Activated T-helper 2 cell treated with anti-CD3 and anti-CD28 coated beads, Interferon-gamma antibody, Interleukin-2, Interleukin-4, amounts not matched to agents 10 μg/mL and 5 μg/mL and 100 μg/mL, durations not matched to agents 14 hours and 24 hours and 36 hours (primary cell): ENCODE measurements around the gene THAP4. TPM values are rescaled to one million over a fixed set of nuclear protein-coding genes. Genes with fewer than 3 reads are reported as not detected.

Source experiments
- DNase-seq: peaks from one replicate; pipeline ENCODE4 v3.0.0; 2021; ENCODE audit warnings: low spot score
- H3K27ac Mint-ChIP-seq: one replicate; pipeline ENCODE4 v1.8.0; 2021; ENCODE audit warnings: mixed read lengths
- H3K27me3 Mint-ChIP-seq: one replicate; pipeline ENCODE4 v1.8.0; 2021; ENCODE audit warnings: low read depth, mixed read lengths
- H3K36me3 Mint-ChIP-seq: one replicate; pipeline ENCODE4 v1.8.0; 2021; ENCODE audit warnings: low read depth, mixed read lengths
- H3K4me1 Mint-ChIP-seq: one replicate; pipeline ENCODE4 v1.8.0; 2021; ENCODE audit warnings: low read depth, mixed read lengths
- H3K4me3 Mint-ChIP-seq: one replicate; pipeline ENCODE4 v1.8.0; 2021; ENCODE audit warnings: low read depth, mild to moderate bottlenecking, moderate library complexity, mixed read lengths
- H3K9me3 Mint-ChIP-seq: one replicate; pipeline ENCODE4 v1.8.0; 2021; ENCODE audit warnings: mixed read lengths
- intact Hi-C: fragments of 100-400 bp; cut with micrococcal nuclease; formaldehyde crosslinking; loops from one replicate; pipeline ENCODE4 v1.15.1; 2023
- total RNA-seq: library from RNA; stranded (reverse); gene quantifications from 2 replicates; pipeline ENCODE4 v1.2.3, GENCODE V29; 2022

The THAP4 gene
- total RNA-seq, 1 donor from 2014 or later: 48.7 TPM

GRCh38 chr2:241620419-241620769, 16.6 kb downstream of the THAP4 start:
- peaks cover 59% of the 10 kb centered on the region for H3K36me3 Mint-ChIP-seq
- H3K27ac Mint-ChIP-seq: peak overlapping the region; percentile 80
- H3K4me1 Mint-ChIP-seq: peaks cover 34% of the 10 kb centered on the region
- no peaks in the 10 kb centered on the region for H3K27me3 Mint-ChIP-seq
- no peak for DNase-seq
- intact Hi-C loops: no loop called here
- peaks cover 7% of the 10 kb centered on the region for H3K9me3 Mint-ChIP-seq
- H3K4me3 Mint-ChIP-seq: no peak overlapping the region

DNA sequence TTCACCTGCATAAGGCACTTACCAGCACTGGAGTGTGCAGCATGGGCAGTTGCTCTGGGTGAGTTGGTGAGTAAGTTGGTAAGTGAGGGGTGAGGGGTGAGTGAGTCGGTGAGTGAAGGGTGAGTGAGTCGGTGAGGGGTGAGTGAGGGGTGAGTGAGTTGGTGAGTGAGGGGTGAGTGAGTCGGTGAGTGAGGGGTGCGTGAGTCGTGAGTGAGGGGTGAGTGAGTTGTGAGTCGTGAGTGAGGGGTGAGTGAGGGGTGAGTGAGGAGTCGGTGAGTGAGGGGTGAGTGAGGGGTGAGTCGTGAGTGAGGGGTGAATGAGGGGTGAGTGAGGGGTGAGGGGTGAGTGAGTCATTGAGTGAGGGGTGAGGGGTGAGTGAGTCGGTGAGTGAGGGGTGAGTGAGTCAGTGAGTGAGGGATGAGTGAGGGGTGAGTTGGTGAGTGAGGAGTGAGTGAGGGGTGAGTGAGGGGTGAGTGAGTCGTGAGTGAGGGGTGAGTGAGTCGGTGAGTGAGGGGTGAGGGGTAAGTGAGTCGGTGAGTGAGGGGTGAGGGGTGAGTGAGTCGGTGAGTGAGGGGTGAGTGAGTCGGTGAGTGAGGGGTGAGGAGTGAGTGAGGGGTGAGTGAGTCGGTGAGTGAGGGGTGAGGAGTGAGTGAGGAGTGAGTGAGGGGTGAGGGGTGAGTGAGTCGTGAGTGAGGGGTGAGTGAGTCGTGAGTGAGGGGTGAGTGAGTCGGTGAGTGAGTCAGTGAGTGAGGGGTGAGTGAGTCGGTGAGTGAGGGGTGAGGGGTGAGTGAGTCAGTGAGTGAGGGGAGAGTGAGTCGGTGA, 17.1 kb downstream of the THAP4 start:
- H3K27ac Mint-ChIP-seq: peak overlapping the region; percentile 80
- intact Hi-C loops: no loop called here
- H3K9me3 Mint-ChIP-seq: peaks cover 7% of the 10 kb centered on the region
- H3K27me3 Mint-ChIP-seq: no peaks in the 10 kb centered on the region
- H3K36me3 Mint-ChIP-seq: peaks cover 60% of the 10 kb centered on the region
- DNase-seq: no peak
- peaks cover 34% of the 10 kb centered on the region for H3K4me1 Mint-ChIP-seq
- H3K4me3 Mint-ChIP-seq: no peak overlapping the region

GRCh38 chr2:241618829-241619228, 18.1 kb downstream of the THAP4 start:
- Mint-ChIP-seq H3K9me3 (peaks cover 7% of the 10 kb centered on the region), H3K27ac (peak overlapping the region; percentile 81), H3K36me3 (peaks cover 58% of the 10 kb centered on the region), H3K27me3 (no peaks in the 10 kb centered on the region), H3K4me1 (peaks cover 34% of the 10 kb centered on the region), H3K4me3 (no peak overlapping the region)
- intact Hi-C loops: no loop called here
- no peak for DNase-seq

DNA sequence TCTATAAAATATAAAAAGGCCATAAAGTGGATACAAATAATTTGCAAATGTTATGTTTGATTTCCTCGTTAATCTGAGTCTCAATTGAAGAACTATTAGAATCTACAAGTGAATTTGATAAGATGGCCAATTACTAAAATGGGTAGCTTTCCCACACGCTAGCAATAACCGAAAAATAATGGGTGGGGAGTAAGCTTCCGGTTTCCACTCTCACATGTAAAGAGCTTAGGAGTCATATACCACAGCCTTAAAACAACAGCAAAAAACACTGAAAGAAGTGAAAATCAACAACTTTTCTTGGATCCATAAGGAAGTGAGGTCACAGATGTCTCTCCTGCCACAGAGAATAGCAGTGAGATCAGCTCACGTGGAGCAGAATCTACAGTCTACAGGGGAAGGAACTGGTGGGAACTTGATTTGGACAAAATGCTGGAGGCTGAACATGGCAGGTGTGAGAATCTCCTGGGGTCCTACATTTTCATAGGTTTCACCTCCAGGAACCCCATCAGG, 18.6 kb downstream of the THAP4 start:
- Mint-ChIP-seq H3K4me3 (no peak overlapping the region), H3K27me3 (no peaks in the 10 kb centered on the region)

DNA sequence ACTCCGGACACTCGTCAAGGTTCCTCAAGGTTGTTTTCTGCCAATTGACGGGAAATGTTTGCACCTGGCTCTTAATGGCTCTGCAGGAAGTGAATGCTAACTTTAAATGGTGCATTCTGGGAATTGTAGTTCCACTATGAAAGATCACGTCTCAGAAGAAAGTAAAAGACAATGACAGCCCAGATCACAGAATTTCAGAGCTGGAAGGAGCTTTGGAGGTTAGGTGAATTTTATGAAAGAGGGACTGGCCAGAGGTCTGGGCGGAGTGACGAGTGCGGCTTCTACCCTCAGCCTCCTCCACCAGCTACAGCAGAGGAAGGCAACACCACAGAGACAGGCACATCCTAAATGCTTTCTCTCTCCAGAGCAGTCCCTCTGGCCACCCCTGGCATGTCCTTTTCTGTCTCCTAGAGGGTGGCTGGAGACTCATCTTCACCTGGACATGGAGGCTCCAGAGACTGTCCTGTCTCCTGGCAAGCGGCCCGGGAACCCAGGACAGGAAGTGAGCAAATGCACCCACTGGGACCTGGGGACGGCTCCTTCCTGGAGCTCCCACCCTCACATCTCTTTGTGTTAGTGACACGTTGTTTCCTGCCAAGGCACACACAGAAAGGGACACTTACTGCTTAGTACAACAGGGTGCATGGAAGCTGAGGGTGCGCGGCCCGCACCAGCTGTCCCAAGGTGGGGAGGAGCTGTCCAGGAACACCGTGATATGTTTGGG, 19.4 kb downstream of the THAP4 start:
- Mint-ChIP-seq H3K4me1 (peaks cover 34% of the 10 kb centered on the region), H3K27me3 (no peaks in the 10 kb centered on the region), H3K4me3 (peak overlapping the region; percentile 92), H3K27ac (peak overlapping the region; percentile 99), H3K36me3 (peaks cover 51% of the 10 kb centered on the region), H3K9me3 (peaks cover 7% of the 10 kb centered on the region)
- peak; percentile 28 for DNase-seq
- intact Hi-C loops: loop anchor here (2.0 kb wide), 1 partner anchor 19 kb away; the partner anchor contains the start of genes ATG4B and THAP4

More for the DNA sequence above, 18.6 kb downstream of the THAP4 start:
- peaks cover 53% of the 10 kb centered on the region for H3K36me3 Mint-ChIP-seq
- peaks cover 34% of the 10 kb centered on the region for H3K4me1 Mint-ChIP-seq
- H3K9me3 Mint-ChIP-seq: peaks cover 7% of the 10 kb centered on the region
- peak overlapping the region; percentile 81 for H3K27ac Mint-ChIP-seq
- no peak for DNase-seq
- intact Hi-C loops: no loop called here

DNA sequence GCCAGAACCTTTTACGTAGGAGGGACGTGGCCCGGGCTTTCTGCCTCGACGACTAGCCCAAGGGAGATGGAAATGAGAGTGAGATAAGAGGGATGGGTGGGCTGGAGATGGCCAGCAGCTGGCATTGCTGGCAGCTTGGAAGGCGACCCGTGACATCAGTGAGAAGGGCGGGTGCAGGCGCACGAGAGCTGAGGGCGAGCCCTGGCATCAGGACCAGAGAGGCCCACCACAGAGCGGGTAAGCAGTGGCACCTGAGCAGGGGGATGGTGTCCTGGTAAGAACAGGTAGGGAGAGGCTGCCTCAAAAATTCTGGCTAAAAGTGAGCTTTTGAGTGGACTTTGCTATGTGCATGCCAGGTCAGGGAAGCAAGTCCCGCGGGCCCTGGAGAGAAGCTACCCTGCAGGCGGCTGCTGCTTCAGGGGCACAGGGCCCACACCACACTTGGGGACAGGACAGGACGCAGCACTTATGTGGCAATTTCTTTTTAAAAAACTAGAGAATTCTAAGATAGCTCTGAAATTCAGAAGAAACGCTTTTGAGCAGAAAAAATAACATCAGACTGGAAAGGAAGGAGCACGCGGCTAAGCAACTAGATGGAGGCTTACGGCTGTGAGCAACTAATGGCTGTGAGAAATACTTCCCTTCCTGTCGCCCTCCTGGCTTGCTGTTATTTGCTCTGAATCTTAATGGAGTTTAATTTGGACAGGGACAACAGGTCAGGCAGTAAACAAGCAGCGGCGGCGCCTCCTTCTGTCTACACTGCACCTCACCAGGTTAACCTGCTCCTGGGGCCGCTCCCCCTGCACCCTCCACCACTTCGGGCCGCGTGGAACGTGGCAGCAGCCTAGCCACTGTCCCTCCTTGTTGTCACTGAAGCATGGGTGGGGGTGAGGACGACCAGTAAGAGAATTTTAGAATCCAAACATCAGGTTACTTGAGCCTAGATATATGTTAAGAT, 20.5 kb downstream of the THAP4 start:
- Mint-ChIP-seq H3K9me3 (peaks cover 7% of the 10 kb centered on the region), H3K27me3 (no peaks in the 10 kb centered on the region), H3K4me1 (peaks cover 34% of the 10 kb centered on the region), H3K36me3 (peaks cover 51% of the 10 kb centered on the region), H3K27ac (peak overlapping the region; percentile 44), H3K4me3 (peak overlapping the region; percentile 6)
- intact Hi-C loops: loop anchor here (2.0 kb wide), 1 partner anchor 20 kb away; the partner anchor contains the start of genes ATG4B and THAP4
- no peak for DNase-seq

GRCh38 chr2:241615522-241616052, 21.4 kb downstream of the THAP4 start:
- Mint-ChIP-seq H3K27ac (peak overlapping the region; percentile 44), H3K36me3 (peaks cover 45% of the 10 kb centered on the region), H3K9me3 (peaks cover 4% of the 10 kb centered on the region), H3K4me3 (peak overlapping the region; percentile 6), H3K4me1 (peaks cover 30% of the 10 kb centered on the region), H3K27me3 (no peaks in the 10 kb centered on the region)
- intact Hi-C loops: loop anchor here (2.0 kb wide), 1 partner anchor 21 kb away; the partner anchor contains the start of genes ATG4B and THAP4
- no peak for DNase-seq

GRCh38 chr2:241615041-241615440, 21.9 kb downstream of the THAP4 start:
- Mint-ChIP-seq H3K4me1 (peaks cover 31% of the 10 kb centered on the region), H3K4me3 (no peak overlapping the region)

DNA sequence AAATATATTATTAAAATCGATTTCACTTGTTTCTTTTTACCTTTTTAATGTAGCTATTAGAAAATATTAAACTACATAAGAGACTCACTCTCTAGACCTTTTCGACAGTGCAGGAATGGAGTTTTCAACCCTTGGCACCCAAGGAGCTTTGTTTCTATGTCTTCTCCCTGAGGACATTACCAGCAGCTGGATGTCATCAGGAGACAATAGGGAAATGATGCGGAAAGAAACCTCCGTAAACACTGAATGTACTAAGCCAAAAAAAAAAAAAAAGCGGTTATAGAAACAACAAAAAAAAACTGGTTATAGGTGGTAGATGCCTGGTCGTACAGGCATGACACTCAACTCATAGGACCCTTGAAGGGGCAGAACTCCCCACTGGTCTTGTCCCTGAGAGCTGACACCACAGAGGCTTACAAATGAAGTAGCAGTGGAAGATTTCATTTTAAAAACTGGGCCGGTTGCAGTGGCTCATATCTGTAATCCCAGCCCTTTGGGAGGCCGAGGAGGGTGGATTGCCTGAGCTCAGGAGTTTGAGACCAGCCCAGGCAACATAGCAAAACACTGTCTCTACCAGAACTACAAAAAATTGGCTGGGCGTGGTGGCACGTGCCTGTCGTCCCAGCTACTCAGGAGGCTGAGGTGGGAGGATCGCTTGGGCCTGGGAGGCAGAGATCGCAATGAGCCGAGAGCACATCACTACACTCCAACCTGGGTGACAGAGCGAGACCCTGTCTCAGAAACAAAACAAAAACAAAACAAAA, 23.8 kb downstream of the THAP4 start:
- intact Hi-C loops: loop anchor here (5.0 kb wide), 1 partner anchor 256 kb away; the partner anchor contains the start of gene FARP2
- H3K27me3 Mint-ChIP-seq: no peaks in the 10 kb centered on the region
- H3K4me1 Mint-ChIP-seq: peaks cover 28% of the 10 kb centered on the region
- H3K9me3 Mint-ChIP-seq: no peaks in the 10 kb centered on the region
- no peak overlapping the region for H3K4me3 Mint-ChIP-seq
- H3K27ac Mint-ChIP-seq: no peak overlapping the region
- H3K36me3 Mint-ChIP-seq: peaks cover 29% of the 10 kb centered on the region
- DNase-seq: no peak

More at GRCh38 chr2:241615041-241615440, 21.9 kb downstream of the THAP4 start:
- Mint-ChIP-seq H3K9me3 (no peaks in the 10 kb centered on the region), H3K36me3 (peaks cover 39% of the 10 kb centered on the region), H3K27me3 (no peaks in the 10 kb centered on the region), H3K27ac (no peak overlapping the region)
- no peak for DNase-seq
- intact Hi-C loops: no loop called here

GRCh38 chr2:241612156-241613016, 24.6 kb downstream of the THAP4 start:
- intact Hi-C loops: loop anchor here (5.0 kb wide), 1 partner anchor 255 kb away; the partner anchor contains the start of gene FARP2
- Mint-ChIP-seq H3K9me3 (no peaks in the 10 kb centered on the region), H3K4me1 (peaks cover 21% of the 10 kb centered on the region), H3K4me3 (no peak overlapping the region), H3K36me3 (peaks cover 26% of the 10 kb centered on the region), H3K27ac (no peak overlapping the region), H3K27me3 (no peaks in the 10 kb centered on the region)
- DNase-seq: no peak
